Lower lobe of right lung (tissue), 2 donors: ENCODE measurements around the gene FGF19. TPM values are rescaled to one million over a fixed set of nuclear protein-coding genes. Genes with fewer than 3 reads are reported as not detected.

Source experiments
- ATAC-seq, 2 donors: fragments of 200-7000 bp; cut with Tn5 transposase; one replicate each; pipeline ENCODE4 v1.9.1; 2020 to 2022; ENCODE audit warnings: mild to moderate bottlenecking in 2 of 2, moderate library complexity in 2 of 2
- DNase-seq: peaks from one replicate; pipeline ENCODE4 v3.0.0-alpha.2; 2020
- H3K27ac ChIP-seq: fragments of 200-600 bp; one replicate; pipeline ENCODE4 v1.8.0; 2022
- H3K27me3 ChIP-seq: fragments of 200-600 bp; one replicate; pipeline ENCODE4 v1.8.0; 2022; ENCODE audit warnings: low read depth
- H3K36me3 ChIP-seq: fragments of 200-600 bp; one replicate; pipeline ENCODE4 v1.8.0; 2022; ENCODE audit warnings: mild to moderate bottlenecking
- H3K4me1 ChIP-seq: fragments of 200-600 bp; one replicate; pipeline ENCODE4 v1.8.0; 2022
- H3K4me3 ChIP-seq: fragments of 200-600 bp; one replicate; pipeline ENCODE4 v1.8.0; 2022; ENCODE audit warnings: mild to moderate bottlenecking
- H3K9me3 ChIP-seq: fragments of 200-600 bp; one replicate; pipeline ENCODE4 v1.8.0; 2022
- intact Hi-C: fragments of 100-400 bp; cut with DNase I; formaldehyde crosslinking; loops from one replicate; pipeline ENCODE4 v1.11.0; 2022
- total RNA-seq: library from RNA; stranded (reverse); fragmentation: NEBNext Ultra II Directional; extraction: Animal tissue kit (Norgen Biotek cat#: 25700); gene quantifications from one replicate; pipeline ENCODE4 v1.2.1, GENCODE V29; 2021
- TF ChIP-seq, protein P1 (sequence below): fragments of 200-600 bp; IDR thresholded peaks from one replicate; pipeline ENCODE4 v1.8.0; 2022; ENCODE audit warnings: antibody characterized with exemption, mild to moderate bottlenecking
- donor health status: DM: no; HTN: yes; CAD: no; lungs with severe emphysema.

Gene FGF19
- total RNA-seq, 1 donor from 2014 or later = not detected

GRCh38 chr11:69746752-69747742 is 43.2 kb upstream of the FGF19 start:
- H3K9me3 ChIP-seq = no peaks in the 10 kb centered on the region
- DNase-seq = no peak
- no peak for ATAC-seq
- no peaks in the 10 kb centered on the region for H3K4me1 ChIP-seq
- intact Hi-C loops = no loop called here
- H3K27me3 ChIP-seq = peaks cover 10% of the 10 kb centered on the region
- TF ChIP-seq, protein P1, sequence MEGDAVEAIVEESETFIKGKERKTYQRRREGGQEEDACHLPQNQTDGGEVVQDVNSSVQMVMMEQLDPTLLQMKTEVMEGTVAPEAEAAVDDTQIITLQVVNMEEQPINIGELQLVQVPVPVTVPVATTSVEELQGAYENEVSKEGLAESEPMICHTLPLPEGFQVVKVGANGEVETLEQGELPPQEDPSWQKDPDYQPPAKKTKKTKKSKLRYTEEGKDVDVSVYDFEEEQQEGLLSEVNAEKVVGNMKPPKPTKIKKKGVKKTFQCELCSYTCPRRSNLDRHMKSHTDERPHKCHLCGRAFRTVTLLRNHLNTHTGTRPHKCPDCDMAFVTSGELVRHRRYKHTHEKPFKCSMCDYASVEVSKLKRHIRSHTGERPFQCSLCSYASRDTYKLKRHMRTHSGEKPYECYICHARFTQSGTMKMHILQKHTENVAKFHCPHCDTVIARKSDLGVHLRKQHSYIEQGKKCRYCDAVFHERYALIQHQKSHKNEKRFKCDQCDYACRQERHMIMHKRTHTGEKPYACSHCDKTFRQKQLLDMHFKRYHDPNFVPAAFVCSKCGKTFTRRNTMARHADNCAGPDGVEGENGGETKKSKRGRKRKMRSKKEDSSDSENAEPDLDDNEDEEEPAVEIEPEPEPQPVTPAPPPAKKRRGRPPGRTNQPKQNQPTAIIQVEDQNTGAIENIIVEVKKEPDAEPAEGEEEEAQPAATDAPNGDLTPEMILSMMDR = no peak
- no peak overlapping the region for H3K27ac ChIP-seq
- H3K36me3 ChIP-seq = no peaks in the 10 kb centered on the region
- H3K4me3 ChIP-seq = no peak overlapping the region

DNA sequence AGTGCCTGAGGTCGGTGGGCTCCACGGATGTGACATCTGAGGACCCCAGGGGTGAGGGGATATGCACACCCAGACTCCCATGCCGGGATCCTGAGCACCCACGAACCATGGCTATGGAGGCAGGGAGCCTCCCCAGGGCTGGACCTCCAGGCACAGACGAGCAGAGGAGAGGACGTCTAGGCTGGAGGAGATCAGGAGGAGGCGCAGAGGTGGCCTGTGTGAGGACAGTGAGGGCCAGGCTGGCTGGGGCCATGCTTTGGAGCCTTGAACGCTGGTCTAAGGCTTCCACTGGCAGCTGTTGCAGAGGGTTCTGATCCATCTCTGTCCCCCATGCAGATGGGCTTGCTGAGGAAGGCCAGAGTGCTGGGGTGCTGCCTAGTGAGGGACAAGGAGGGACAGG is 42.3 kb upstream of the FGF19 start:
- H3K27me3 ChIP-seq = peaks cover 10% of the 10 kb centered on the region
- intact Hi-C loops = no loop called here
- no peak for ATAC-seq

DNA sequence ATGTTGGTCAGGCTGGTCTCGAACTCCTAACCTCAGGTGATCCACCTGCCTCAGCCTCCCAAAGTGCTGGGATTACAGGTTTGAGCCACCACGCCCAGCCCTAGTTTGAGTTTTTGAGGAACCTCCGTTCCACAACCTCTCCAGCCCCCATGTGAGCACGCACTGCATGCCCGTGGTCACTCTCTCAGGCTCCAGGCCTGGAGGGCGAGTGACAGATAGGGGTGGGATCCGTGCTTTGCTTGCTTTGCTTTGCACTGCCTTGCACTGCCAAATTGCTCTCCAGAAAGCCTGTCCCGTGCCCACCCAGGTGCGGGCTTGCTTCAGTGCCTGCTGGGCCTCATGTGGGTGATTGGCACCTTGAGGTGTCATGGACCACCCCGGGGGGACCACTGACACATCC is 41.4 kb upstream of the FGF19 start:
- H3K9me3 ChIP-seq = no peaks in the 10 kb centered on the region
- intact Hi-C loops = no loop called here
- ATAC-seq (no peak), DNase-seq (no peak)
- H3K27ac ChIP-seq = no peak overlapping the region
- H3K27me3 ChIP-seq = peaks cover 10% of the 10 kb centered on the region
- TF ChIP-seq, protein P1 = no peak
- no peak overlapping the region for H3K4me3 ChIP-seq
- no peaks in the 10 kb centered on the region for H3K4me1 ChIP-seq
- no peaks in the 10 kb centered on the region for H3K36me3 ChIP-seq

More for the DNA sequence above, 42.3 kb upstream of the FGF19 start:
- no peak overlapping the region for H3K4me3 ChIP-seq
- TF ChIP-seq, protein P1 = no peak
- H3K36me3 ChIP-seq = no peaks in the 10 kb centered on the region
- no peaks in the 10 kb centered on the region for H3K9me3 ChIP-seq
- no peaks in the 10 kb centered on the region for H3K4me1 ChIP-seq
- no peak overlapping the region for H3K27ac ChIP-seq
- no peak for DNase-seq

- intact Hi-C loops = no loop called here
- no peak for DNase-seq
Measured at GRCh38 chr11:69744435-69744834, 40.6 kb upstream of the FGF19 start.

DNA sequence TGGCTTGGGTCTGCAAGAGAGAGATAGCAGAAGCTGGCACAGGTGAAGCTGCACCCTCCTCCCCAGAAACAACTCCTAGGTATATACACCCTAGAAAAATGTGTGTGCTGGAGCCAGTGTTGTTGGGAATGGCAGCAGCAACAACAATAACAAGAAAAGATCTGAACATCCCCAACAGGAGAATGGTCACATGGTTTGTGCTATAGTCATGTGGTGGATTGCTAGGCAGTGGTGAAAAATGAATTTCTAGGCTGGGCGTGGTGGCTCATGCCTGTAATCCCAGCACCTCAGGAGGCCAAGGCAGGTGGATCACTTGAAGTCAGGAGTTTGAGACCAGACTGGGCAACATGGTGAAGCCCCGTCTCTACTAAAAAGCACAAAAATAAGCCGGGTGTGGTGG is 31.0 kb upstream of the FGF19 start:
- TF ChIP-seq, protein P1 = no peak
- Histone ChIP-seq H3K36me3 (no peaks in the 10 kb centered on the region), H3K4me1 (no peaks in the 10 kb centered on the region), H3K27ac (no peak overlapping the region), H3K4me3 (no peak overlapping the region), H3K27me3 (peaks cover 18% of the 10 kb centered on the region), H3K9me3 (peaks cover 7% of the 10 kb centered on the region)
- ATAC-seq = no peak
- no peak for DNase-seq
- intact Hi-C loops = no loop called here

More at GRCh38 chr11:69744435-69744834, 40.6 kb upstream of the FGF19 start:
- Histone ChIP-seq H3K36me3 (no peaks in the 10 kb centered on the region), H3K27ac (no peak overlapping the region), H3K4me1 (no peaks in the 10 kb centered on the region), H3K9me3 (no peaks in the 10 kb centered on the region), H3K4me3 (no peak overlapping the region), H3K27me3 (peaks cover 10% of the 10 kb centered on the region)
- no peak for ATAC-seq
- TF ChIP-seq, protein P1 = no peak
